Central memory CD8-positive, alpha-beta T cell (primary cell): Measurements from ENCODE around the gene SLC43A1.

Experiments
- ATAC-seq: fragments of 150-1000 bp; cut with Tn5 transposase; replicated peaks from 2 replicates; pipeline ENCODE4 v1.10.0; 2022; ENCODE audit warnings: mild to moderate bottlenecking, moderate FRiP score, moderate number of reproducible peaks; ENCODE audit not compliant: poor library complexity, severe bottlenecking; ENCODE audit errors: extremely low read depth
- DNase-seq, 2 donors: peaks; one replicate each; pipeline ENCODE4 v3.0.0; 2021; ENCODE audit warnings: low spot score in 2 of 2
- H3K27ac Mint-ChIP-seq: one replicate; pipeline ENCODE4 v1.8.0; 2022; ENCODE audit warnings: low read depth, mild to moderate bottlenecking, moderate library complexity, mixed read lengths
- H3K27me3 Mint-ChIP-seq: one replicate; pipeline ENCODE4 v1.8.0; 2022; ENCODE audit warnings: mixed read lengths
- H3K36me3 Mint-ChIP-seq: one replicate; pipeline ENCODE4 v1.8.0; 2022; ENCODE audit warnings: mild to moderate bottlenecking, moderate library complexity, mixed read lengths; ENCODE audit not compliant: insufficient read depth
- H3K4me1 Mint-ChIP-seq: one replicate; pipeline ENCODE4 v1.8.0; 2022; ENCODE audit warnings: mixed read lengths
- H3K4me3 Mint-ChIP-seq: one replicate; pipeline ENCODE4 v1.8.0; 2022; ENCODE audit warnings: mild to moderate bottlenecking, moderate library complexity, mixed read lengths
- H3K9me3 Mint-ChIP-seq: one replicate; pipeline ENCODE4 v1.8.0; 2022; ENCODE audit warnings: mixed read lengths

The SLC43A1 gene

GRCh38 chr11:57516061-57516443 is 550 bp upstream of the SLC43A1 start:
- H3K4me1 Mint-ChIP-seq: peaks cover 27% of the 10 kb centered on the region
- H3K9me3 Mint-ChIP-seq: no peaks in the 10 kb centered on the region
- ATAC-seq (no peak), DNase-seq (no peak)
- H3K4me3 Mint-ChIP-seq: peak overlapping the region; percentile 99
- H3K27ac Mint-ChIP-seq: peak overlapping the region; percentile 95
- H3K36me3 Mint-ChIP-seq: peaks cover 4% of the 10 kb centered on the region
- H3K27me3 Mint-ChIP-seq: no peaks in the 10 kb centered on the region

GRCh38 chr11:57514538-57515331 is 767 bp downstream of the SLC43A1 start:
- no peaks in the 10 kb centered on the region for H3K27me3 Mint-ChIP-seq
- peaks cover 27% of the 10 kb centered on the region for H3K4me1 Mint-ChIP-seq
- peaks cover 6% of the 10 kb centered on the region for H3K36me3 Mint-ChIP-seq
- peak overlapping the region; percentile 99 for H3K4me3 Mint-ChIP-seq
- DNase-seq: no peak
- H3K9me3 Mint-ChIP-seq: no peaks in the 10 kb centered on the region
- H3K27ac Mint-ChIP-seq: peak overlapping the region; percentile 95
- ATAC-seq: peak; percentile 65

- Mint-ChIP-seq H3K27ac (peak overlapping the region; percentile 95), H3K36me3 (peaks cover 6% of the 10 kb centered on the region), H3K4me3 (peak overlapping the region; percentile 99), H3K4me1 (peaks cover 27% of the 10 kb centered on the region), H3K27me3 (no peaks in the 10 kb centered on the region), H3K9me3 (no peaks in the 10 kb centered on the region)
- peak; percentile 25 for ATAC-seq
- DNase-seq: no peak
Measured at GRCh38 chr11:57513911-57514537, 1.5 kb downstream of the SLC43A1 start.

GRCh38 chr11:57513452-57513795 is 2.1 kb downstream of the SLC43A1 start:
- peak overlapping the region; percentile 53 for H3K27ac Mint-ChIP-seq
- H3K4me3 Mint-ChIP-seq: peak overlapping the region; percentile 99
- peaks cover 6% of the 10 kb centered on the region for H3K36me3 Mint-ChIP-seq
- peaks cover 27% of the 10 kb centered on the region for H3K4me1 Mint-ChIP-seq
- ATAC-seq: no peak
- H3K27me3 Mint-ChIP-seq: no peaks in the 10 kb centered on the region
- H3K9me3 Mint-ChIP-seq: no peaks in the 10 kb centered on the region
- no peak for DNase-seq

GRCh38 chr11:57512646-57513451 is 2.7 kb downstream of the SLC43A1 start:
- H3K27ac Mint-ChIP-seq: peak overlapping the region; percentile 61

GRCh38 chr11:57511741-57512430 is 3.6 kb downstream of the SLC43A1 start:
- DNase-seq (no peak), ATAC-seq (no peak)
- H3K27ac Mint-ChIP-seq: peak overlapping the region; percentile 61
- no peak overlapping the region for H3K4me3 Mint-ChIP-seq
- no peaks in the 10 kb centered on the region for H3K27me3 Mint-ChIP-seq
- H3K9me3 Mint-ChIP-seq: no peaks in the 10 kb centered on the region
- H3K4me1 Mint-ChIP-seq: peaks cover 27% of the 10 kb centered on the region
- H3K36me3 Mint-ChIP-seq: peaks cover 6% of the 10 kb centered on the region

More at GRCh38 chr11:57512646-57513451, 2.7 kb downstream of the SLC43A1 start:
- Mint-ChIP-seq H3K36me3 (peaks cover 6% of the 10 kb centered on the region), H3K4me3 (peak overlapping the region; percentile 99), H3K27me3 (no peaks in the 10 kb centered on the region), H3K4me1 (peaks cover 27% of the 10 kb centered on the region), H3K9me3 (no peaks in the 10 kb centered on the region)
- no peak for DNase-seq
- no peak for ATAC-seq

- Mint-ChIP-seq H3K9me3 (no peaks in the 10 kb centered on the region), H3K27ac (no peak overlapping the region), H3K27me3 (no peaks in the 10 kb centered on the region), H3K36me3 (peaks cover 2% of the 10 kb centered on the region), H3K4me1 (peaks cover 12% of the 10 kb centered on the region), H3K4me3 (no peak overlapping the region)
- DNase-seq: no peak
- no peak for ATAC-seq
Measured at GRCh38 chr11:57508341-57509170, 6.9 kb downstream of the SLC43A1 start.

- Mint-ChIP-seq H3K9me3 (no peaks in the 10 kb centered on the region), H3K4me1 (peaks cover 2% of the 10 kb centered on the region)
Measured at GRCh38 chr11:57506522-57506921, 9.0 kb downstream of the SLC43A1 start.

GRCh38 chr11:57504511-57504910 is 11.0 kb downstream of the SLC43A1 start:
- no peak overlapping the region for H3K27ac Mint-ChIP-seq
- H3K9me3 Mint-ChIP-seq: no peaks in the 10 kb centered on the region
- no peaks in the 10 kb centered on the region for H3K4me1 Mint-ChIP-seq
- no peaks in the 10 kb centered on the region for H3K27me3 Mint-ChIP-seq
- DNase-seq (no peak), ATAC-seq (no peak)
- H3K36me3 Mint-ChIP-seq: no peaks in the 10 kb centered on the region
- H3K4me3 Mint-ChIP-seq: no peak overlapping the region

More at GRCh38 chr11:57506522-57506921, 9.0 kb downstream of the SLC43A1 start:
- H3K4me3 Mint-ChIP-seq: no peak overlapping the region
- ATAC-seq (no peak), DNase-seq (no peak)
- peaks cover 2% of the 10 kb centered on the region for H3K36me3 Mint-ChIP-seq
- no peaks in the 10 kb centered on the region for H3K27me3 Mint-ChIP-seq
- H3K27ac Mint-ChIP-seq: no peak overlapping the region

- Mint-ChIP-seq H3K27ac (peak overlapping the region; percentile 35), H3K4me3 (no peak overlapping the region), H3K36me3 (no peaks in the 10 kb centered on the region), H3K9me3 (no peaks in the 10 kb centered on the region), H3K27me3 (no peaks in the 10 kb centered on the region), H3K4me1 (no peaks in the 10 kb centered on the region)
- ATAC-seq: no peak
- no peak for DNase-seq
Measured at GRCh38 chr11:57502870-57503269, 12.6 kb downstream of the SLC43A1 start.

- Mint-ChIP-seq H3K9me3 (no peaks in the 10 kb centered on the region), H3K36me3 (no peaks in the 10 kb centered on the region), H3K4me3 (no peak overlapping the region), H3K27ac (peak overlapping the region; percentile 35), H3K27me3 (no peaks in the 10 kb centered on the region), H3K4me1 (no peaks in the 10 kb centered on the region)
- no peak for DNase-seq
- no peak for ATAC-seq
Measured at GRCh38 chr11:57502376-57502775, 13.1 kb downstream of the SLC43A1 start.
